Effector memory CD4-positive, alpha-beta T cell (primary cell): ENCODE measurements around the gene SLC2A4RG.

ENCODE experiments used
- DNase-seq, 3 donors: peaks; one replicate each; pipeline ENCODE4 v3.0.0-alpha.2; 2020
- H3K27ac ChIP-seq: 2 replicates; pipeline ENCODE4 v1.7.0; 2013; ENCODE audit warnings: mild to moderate bottlenecking, low read length, moderate library complexity; ENCODE audit not compliant: insufficient read depth, poor library complexity, severe bottlenecking
- H3K27me3 ChIP-seq: replicated peaks from 2 replicates; pipeline ENCODE4 v1.7.0; 2013; ENCODE audit warnings: mild to moderate bottlenecking, low read length; ENCODE audit not compliant: insufficient read depth, control insufficient read depth, poor library complexity, severe bottlenecking
- H3K36me3 ChIP-seq: 2 replicates; pipeline ENCODE4 v1.7.0; 2013; ENCODE audit warnings: mild to moderate bottlenecking, low read length, moderate library complexity; ENCODE audit not compliant: control insufficient read depth, insufficient read depth
- H3K4me1 ChIP-seq: 2 replicates; pipeline ENCODE4 v1.7.0; 2013; ENCODE audit warnings: low read length, mild to moderate bottlenecking; ENCODE audit not compliant: control insufficient read depth, insufficient read depth, poor library complexity, severe bottlenecking
- H3K4me3 ChIP-seq: 2 replicates; pipeline ENCODE4 v1.7.0; 2013; ENCODE audit warnings: low read length, low read depth, mild to moderate bottlenecking; ENCODE audit not compliant: insufficient read depth, poor library complexity, severe bottlenecking
- H3K9me3 ChIP-seq: 2 replicates; pipeline ENCODE4 v1.7.0; 2013; ENCODE audit warnings: mild to moderate bottlenecking, low read length, moderate library complexity; ENCODE audit not compliant: control insufficient read depth
- total RNA-seq, 3 donors: gene quantifications; one replicate each; lab custom pipeline; 2026; lab: John Stamatoyannopoulos, UW

Gene SLC2A4RG
- total RNA-seq = 57.3 to 83.0 (median 64.7) reads per million in 3 donors

- H3K9me3 ChIP-seq = no peaks in the 10 kb centered on the region
- H3K27me3 ChIP-seq = no peaks in the 10 kb centered on the region
- H3K4me1 ChIP-seq = peaks cover 27% of the 10 kb centered on the region
- peaks cover 39% of the 10 kb centered on the region for H3K36me3 ChIP-seq
- peak within 1 kb of the TSS; percentile 70 for H3K4me3 ChIP-seq
- peak within 1 kb of the TSS; percentile 67 for H3K27ac ChIP-seq
- peak; percentile 53 to 68 (median 58) for DNase-seq
Observed at GRCh38 chr20:63739130-63740069, at the start of gene SLC2A4RG. SLC2A4RG (plus strand) TSS chr20:63739776; CDS start chr20:63739913, 137 bp downstream.

GRCh38 chr20:63690003-63690897, 49.3 kb upstream of the SLC2A4RG start:
- H3K4me3 ChIP-seq = no peak overlapping the region
- peaks cover 15% of the 10 kb centered on the region for H3K4me1 ChIP-seq
- H3K27me3 ChIP-seq = no peaks in the 10 kb centered on the region
- H3K9me3 ChIP-seq = no peaks in the 10 kb centered on the region
- H3K36me3 ChIP-seq = peaks cover 6% of the 10 kb centered on the region
- DNase-seq = no peak
- H3K27ac ChIP-seq = no peak overlapping the region

GRCh38 chr20:63690898-63691710, 48.5 kb upstream of the SLC2A4RG start:
- no peak for DNase-seq
- Histone ChIP-seq H3K27me3 (no peaks in the 10 kb centered on the region), H3K9me3 (no peaks in the 10 kb centered on the region), H3K27ac (no peak overlapping the region), H3K4me3 (no peak overlapping the region), H3K4me1 (peaks cover 17% of the 10 kb centered on the region), H3K36me3 (peaks cover 8% of the 10 kb centered on the region)

GRCh38 chr20:63691711-63692435, 47.7 kb upstream of the SLC2A4RG start:
- no peaks in the 10 kb centered on the region for H3K27me3 ChIP-seq
- no peak for DNase-seq
- peaks cover 20% of the 10 kb centered on the region for H3K4me1 ChIP-seq
- no peaks in the 10 kb centered on the region for H3K9me3 ChIP-seq
- H3K27ac ChIP-seq = no peak overlapping the region
- no peak overlapping the region for H3K4me3 ChIP-seq
- peaks cover 8% of the 10 kb centered on the region for H3K36me3 ChIP-seq

- Histone ChIP-seq H3K4me3 (no peak overlapping the region), H3K9me3 (no peaks in the 10 kb centered on the region), H3K4me1 (peaks cover 19% of the 10 kb centered on the region), H3K36me3 (peaks cover 8% of the 10 kb centered on the region), H3K27ac (no peak overlapping the region), H3K27me3 (no peaks in the 10 kb centered on the region)
- DNase-seq = no peak
Observed at GRCh38 chr20:63692436-63693082, 47.0 kb upstream of the SLC2A4RG start.

- no peak overlapping the region for H3K27ac ChIP-seq
- DNase-seq = no peak
- no peaks in the 10 kb centered on the region for H3K9me3 ChIP-seq
- no peak overlapping the region for H3K4me3 ChIP-seq
- H3K4me1 ChIP-seq = peaks cover 16% of the 10 kb centered on the region
- H3K36me3 ChIP-seq = peaks cover 8% of the 10 kb centered on the region
- H3K27me3 ChIP-seq = no peaks in the 10 kb centered on the region
Observed at GRCh38 chr20:63693083-63693732, 46.4 kb upstream of the SLC2A4RG start.

GRCh38 chr20:63693733-63694583, 45.6 kb upstream of the SLC2A4RG start:
- peaks cover 21% of the 10 kb centered on the region for H3K4me1 ChIP-seq
- no peak for DNase-seq
- H3K4me3 ChIP-seq = no peak overlapping the region
- H3K9me3 ChIP-seq = no peaks in the 10 kb centered on the region
- H3K36me3 ChIP-seq = peaks cover 8% of the 10 kb centered on the region
- H3K27ac ChIP-seq = no peak overlapping the region
- no peaks in the 10 kb centered on the region for H3K27me3 ChIP-seq
